ENCODE results near the gene KIAA0586.

The KIAA0586 gene

DNA sequence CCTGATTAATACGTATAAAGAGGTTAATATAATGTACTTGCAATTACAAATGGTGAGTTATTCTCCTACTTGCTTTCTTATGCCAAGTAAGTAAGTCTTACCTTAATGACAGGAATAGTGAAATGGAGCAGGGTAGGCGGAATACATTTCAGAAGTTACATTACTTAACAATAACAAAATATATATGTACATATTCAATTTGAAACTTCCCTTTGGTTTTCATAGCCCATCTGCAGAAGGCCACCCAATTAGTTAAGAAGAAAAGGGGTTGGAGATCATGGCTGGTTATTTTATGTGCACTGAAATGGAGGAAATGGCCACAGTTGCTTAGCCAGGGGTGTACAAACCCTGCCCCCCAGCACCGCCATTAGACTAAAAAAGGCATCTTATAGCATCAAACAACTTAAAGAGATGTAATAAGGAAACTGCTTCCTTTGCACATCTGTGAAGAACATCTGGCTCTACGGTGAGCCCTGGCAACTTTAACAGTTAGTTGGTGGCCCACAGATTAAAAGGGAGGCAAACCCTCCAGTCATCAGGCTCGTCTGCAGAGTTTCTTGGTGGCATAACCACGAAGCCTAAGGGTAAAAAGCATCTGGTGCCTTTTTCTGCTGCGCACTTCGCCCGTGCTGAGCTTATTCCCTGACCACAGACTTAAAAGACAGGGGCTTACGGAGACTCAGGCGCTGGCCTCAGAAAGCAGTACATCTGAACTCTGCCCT is 171.4 kb downstream of the KIAA0586 start:
- no peak for DNase-seq

DNA sequence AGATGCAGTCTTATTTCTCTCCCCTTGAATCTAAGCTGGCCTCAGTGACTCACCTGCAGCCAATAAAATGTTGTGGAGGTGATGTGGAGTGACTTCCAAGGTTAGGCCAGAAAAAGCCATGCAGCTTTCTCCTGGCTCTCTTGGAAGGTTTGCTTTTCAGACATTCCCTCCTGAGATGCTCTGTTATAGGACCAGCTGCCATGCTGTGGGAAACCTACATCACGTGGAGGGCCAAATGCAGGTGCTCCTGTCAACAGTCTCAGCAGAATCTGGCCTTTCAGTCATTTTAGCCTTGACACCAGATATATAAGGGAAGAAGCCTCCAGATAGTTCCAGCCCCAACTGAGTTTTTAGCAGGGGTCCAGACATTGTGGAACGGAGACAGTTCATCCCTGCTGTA is 172.2 kb downstream of the KIAA0586 start:
- no peak for DNase-seq

Data from fibroblast of skin of abdomen (primary cell).